SK-N-SH treated with all-trans-retinoic acid at 6 μM for 48 hours (cell line): ENCODE measurements around the gene ACTG2.

ENCODE experiments used
- ATAC-seq: fragments of 200-7000 bp; cut with Tn5 transposase; 3 replicates; pipeline ENCODE4 v1.9.1; 2020; ENCODE audit warnings: mild to moderate bottlenecking, moderate library complexity
- ARNTL ChIP-seq: fragments of 450-650 bp; formaldehyde crosslinking; IDR thresholded peaks from 2 replicates; pipeline ENCODE4 v1.5.0; 2020; ENCODE audit warnings: low read depth, mild to moderate bottlenecking, moderate library complexity, borderline replicate concordance
- BACH2 ChIP-seq: fragments of 250-450 bp; sonication (Bioruptor Pico); IDR thresholded peaks from 2 replicates; pipeline ENCODE4 v1.9.0; 2021; ENCODE audit warnings: mild to moderate bottlenecking, borderline replicate concordance
- CSDC2 ChIP-seq: fragments of 250-450 bp; sonication (Bioruptor Pico); IDR thresholded peaks from 2 replicates; pipeline ENCODE4 v1.5.0; 2020; ENCODE audit warnings: mild to moderate bottlenecking, moderate library complexity
- ESRRG ChIP-seq: fragments of 250-450 bp; sonication (Bioruptor Pico); IDR thresholded peaks from 2 replicates; pipeline ENCODE4 v1.6.1; 2021; ENCODE audit warnings: mild to moderate bottlenecking
- ISL1 ChIP-seq: fragments of 250-450 bp; sonication (Bioruptor Pico); IDR thresholded peaks from 2 replicates; pipeline ENCODE4 v2.1.2; 2022; ENCODE audit warnings: mild to moderate bottlenecking, moderate library complexity
- OSR1 ChIP-seq: fragments of 250-450 bp; sonication (Bioruptor Pico); IDR thresholded peaks from 2 replicates; pipeline ENCODE4 v1.8.0; 2022; ENCODE audit warnings: moderate library complexity, mild to moderate bottlenecking, inconsistent platforms
- PPARA ChIP-seq: fragments of 250-450 bp; sonication (Bioruptor Pico); IDR thresholded peaks from 2 replicates; pipeline ENCODE4 v1.5.0; 2020; ENCODE audit warnings: mild to moderate bottlenecking, borderline replicate concordance
- RARB ChIP-seq: fragments of 250-450 bp; sonication (Bioruptor Pico); IDR thresholded peaks from 2 replicates; pipeline ENCODE4 v1.8.0; 2021; ENCODE audit warnings: mild to moderate bottlenecking, moderate library complexity
- SNAI2 ChIP-seq: fragments of 250-450 bp; sonication (Bioruptor Pico); IDR thresholded peaks from 2 replicates; pipeline ENCODE4 v1.5.0; 2020; ENCODE audit warnings: mild to moderate bottlenecking, moderate library complexity
- TCF4 ChIP-seq: fragments of 250-450 bp; sonication (Bioruptor Pico); IDR thresholded peaks from 2 replicates; pipeline ENCODE4 v1.8.0; 2021; ENCODE audit warnings: mild to moderate bottlenecking, moderate library complexity, borderline replicate concordance
- TOX ChIP-seq: fragments of 250-450 bp; sonication (Bioruptor Pico); IDR thresholded peaks from 2 replicates; pipeline ENCODE4 v1.8.0; 2021; ENCODE audit warnings: mild to moderate bottlenecking, moderate library complexity, borderline replicate concordance
- ZC3H10 ChIP-seq: fragments of 250-450 bp; sonication (Bioruptor Pico); IDR thresholded peaks from 2 replicates; pipeline ENCODE4 v1.5.1; 2021; ENCODE audit warnings: mild to moderate bottlenecking, moderate library complexity
- ZFP30 ChIP-seq: fragments of 450-650 bp; formaldehyde crosslinking; IDR thresholded peaks from 2 replicates; pipeline ENCODE4 v1.5.0; 2022; ENCODE audit warnings: mild to moderate bottlenecking, moderate library complexity
- ZNF565 ChIP-seq: fragments of 450-650 bp; formaldehyde crosslinking; conservative IDR thresholded peaks from 2 replicates; pipeline ENCODE4 v1.5.0; 2020; ENCODE audit warnings: low read depth, mild to moderate bottlenecking, moderate library complexity
- ZNF70 ChIP-seq: fragments of 450-650 bp; formaldehyde crosslinking; IDR thresholded peaks from 2 replicates; pipeline ENCODE4 v1.5.0; 2020; ENCODE audit warnings: mild to moderate bottlenecking, moderate library complexity
- ZNF8 ChIP-seq: fragments of 450-650 bp; formaldehyde crosslinking; IDR thresholded peaks from 2 replicates; pipeline ENCODE4 v1.5.0; 2020; ENCODE audit warnings: mild to moderate bottlenecking, moderate library complexity
- TF ChIP-seq, protein P1 (sequence below): fragments of 250-450 bp; sonication (Bioruptor Pico); IDR thresholded peaks from 2 replicates; pipeline ENCODE4 v1.5.1; 2021; ENCODE audit warnings: mild to moderate bottlenecking, moderate library complexity
- TF ChIP-seq, protein P2 (sequence below): fragments of 250-450 bp; sonication (Bioruptor Pico); IDR thresholded peaks from 2 replicates; pipeline ENCODE4 v1.5.1; 2020; ENCODE audit warnings: low read depth, mild to moderate bottlenecking, moderate library complexity
- TF ChIP-seq, protein P3 (sequence below): fragments of 250-450 bp; sonication (Bioruptor Pico); IDR thresholded peaks from 2 replicates; pipeline ENCODE4 v1.8.0; 2020; ENCODE audit warnings: mild to moderate bottlenecking, moderate library complexity, borderline replicate concordance
- TF ChIP-seq, protein P4 (sequence below): fragments of 250-450 bp; sonication (Bioruptor Pico); IDR thresholded peaks from 2 replicates; pipeline ENCODE4 v1.8.0; 2021; ENCODE audit warnings: low read depth, mild to moderate bottlenecking, moderate library complexity, borderline replicate concordance

The ACTG2 gene

DNA sequence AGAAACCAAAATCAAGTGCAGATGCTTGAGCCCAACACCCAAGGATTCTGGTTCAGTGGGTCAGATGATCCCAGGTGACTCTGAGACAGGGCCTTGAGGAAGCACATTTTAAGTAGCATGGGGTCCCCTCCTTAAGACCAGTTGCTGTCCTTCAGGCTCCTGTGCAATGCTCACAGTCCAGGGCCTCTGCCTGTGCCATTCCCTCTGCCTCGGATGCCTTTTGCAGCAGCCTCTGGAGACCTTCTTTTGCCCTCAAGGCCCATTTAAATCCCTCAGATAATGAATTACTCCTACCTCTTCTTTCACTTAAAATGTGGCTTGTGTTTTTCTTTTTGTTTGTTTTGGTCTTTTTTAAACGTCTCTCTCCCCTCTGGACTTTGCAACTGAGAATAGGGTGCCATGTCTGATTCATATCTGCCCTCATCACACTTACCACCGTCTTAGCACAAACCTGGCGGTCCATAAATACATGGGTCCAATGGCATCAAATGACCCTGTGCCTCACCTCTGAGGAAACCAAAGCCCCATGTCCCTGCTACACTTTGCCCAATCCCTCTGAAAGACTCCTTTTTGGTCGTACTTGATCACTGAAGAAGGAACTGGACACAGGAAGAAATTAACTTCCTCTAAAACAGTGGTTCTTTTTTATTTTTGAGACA is 14.2 kb downstream of the ACTG2 start:
- ATAC-seq = no peak
- no peak for TF ChIP-seq ZNF565 (CRISPR knock-in tag)
- no peak for TF ChIP-seq PPARA (CRISPR knock-in tag)

DNA sequence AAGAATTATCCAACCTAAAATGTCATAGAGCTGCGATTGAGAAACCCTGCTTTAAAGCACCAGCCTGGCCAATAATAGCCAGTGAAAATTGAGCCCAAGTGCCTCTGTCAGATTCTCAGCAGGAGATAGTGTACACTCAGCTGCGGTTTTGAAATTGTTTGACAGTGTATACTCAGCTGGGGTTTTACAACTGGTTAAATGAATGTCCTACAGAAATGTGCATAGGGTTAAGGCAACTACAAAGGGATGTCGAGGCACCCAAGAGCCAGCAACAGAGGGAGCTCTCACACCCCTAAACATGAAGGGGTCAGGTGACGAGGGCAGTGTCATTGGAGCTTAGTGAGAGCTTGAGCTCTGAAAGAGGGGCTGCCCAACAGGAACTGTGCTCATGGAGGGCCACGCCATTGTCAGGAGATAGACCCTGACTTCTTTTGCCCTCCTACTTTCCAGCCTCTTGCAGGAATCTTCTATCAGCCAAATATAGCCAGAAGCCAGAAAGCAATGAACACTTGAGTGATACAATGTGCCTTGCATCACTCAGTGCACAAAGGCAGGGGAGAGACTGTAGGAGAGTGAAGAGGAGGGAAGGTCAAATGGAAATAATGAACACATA is 15.1 kb downstream of the ACTG2 start:
- TF ChIP-seq ESRRG (CRISPR knock-in tag) (no peak), PPARA (CRISPR knock-in tag) (no peak), ZNF565 (CRISPR knock-in tag) (no peak), ZC3H10 (CRISPR knock-in tag) (no peak), OSR1 (CRISPR knock-in tag) (no peak), TCF4 (no peak), TOX (CRISPR knock-in tag) (no peak), ARNTL (CRISPR knock-in tag) (no peak)
- TF ChIP-seq, protein P1, sequence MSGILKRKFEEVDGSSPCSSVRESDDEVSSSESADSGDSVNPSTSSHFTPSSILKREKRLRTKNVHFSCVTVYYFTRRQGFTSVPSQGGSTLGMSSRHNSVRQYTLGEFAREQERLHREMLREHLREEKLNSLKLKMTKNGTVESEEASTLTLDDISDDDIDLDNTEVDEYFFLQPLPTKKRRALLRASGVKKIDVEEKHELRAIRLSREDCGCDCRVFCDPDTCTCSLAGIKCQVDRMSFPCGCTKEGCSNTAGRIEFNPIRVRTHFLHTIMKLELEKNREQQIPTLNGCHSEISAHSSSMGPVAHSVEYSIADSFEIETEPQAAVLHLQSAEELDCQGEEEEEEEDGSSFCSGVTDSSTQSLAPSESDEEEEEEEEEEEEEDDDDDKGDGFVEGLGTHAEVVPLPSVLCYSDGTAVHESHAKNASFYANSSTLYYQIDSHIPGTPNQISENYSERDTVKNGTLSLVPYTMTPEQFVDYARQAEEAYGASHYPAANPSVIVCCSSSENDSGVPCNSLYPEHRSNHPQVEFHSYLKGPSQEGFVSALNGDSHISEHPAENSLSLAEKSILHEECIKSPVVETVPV (CRISPR knock-in tag) = no peak
- TF ChIP-seq, protein P2, sequence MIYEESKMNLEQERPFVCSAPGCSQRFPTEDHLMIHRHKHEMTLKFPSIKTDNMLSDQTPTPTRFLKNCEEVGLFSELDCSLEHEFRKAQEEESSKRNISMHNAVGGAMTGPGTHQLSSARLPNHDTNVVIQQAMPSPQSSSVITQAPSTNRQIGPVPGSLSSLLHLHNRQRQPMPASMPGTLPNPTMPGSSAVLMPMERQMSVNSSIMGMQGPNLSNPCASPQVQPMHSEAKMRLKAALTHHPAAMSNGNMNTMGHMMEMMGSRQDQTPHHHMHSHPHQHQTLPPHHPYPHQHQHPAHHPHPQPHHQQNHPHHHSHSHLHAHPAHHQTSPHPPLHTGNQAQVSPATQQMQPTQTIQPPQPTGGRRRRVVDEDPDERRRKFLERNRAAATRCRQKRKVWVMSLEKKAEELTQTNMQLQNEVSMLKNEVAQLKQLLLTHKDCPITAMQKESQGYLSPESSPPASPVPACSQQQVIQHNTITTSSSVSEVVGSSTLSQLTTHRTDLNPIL (CRISPR knock-in tag) = no peak
- TF ChIP-seq, protein P3, sequence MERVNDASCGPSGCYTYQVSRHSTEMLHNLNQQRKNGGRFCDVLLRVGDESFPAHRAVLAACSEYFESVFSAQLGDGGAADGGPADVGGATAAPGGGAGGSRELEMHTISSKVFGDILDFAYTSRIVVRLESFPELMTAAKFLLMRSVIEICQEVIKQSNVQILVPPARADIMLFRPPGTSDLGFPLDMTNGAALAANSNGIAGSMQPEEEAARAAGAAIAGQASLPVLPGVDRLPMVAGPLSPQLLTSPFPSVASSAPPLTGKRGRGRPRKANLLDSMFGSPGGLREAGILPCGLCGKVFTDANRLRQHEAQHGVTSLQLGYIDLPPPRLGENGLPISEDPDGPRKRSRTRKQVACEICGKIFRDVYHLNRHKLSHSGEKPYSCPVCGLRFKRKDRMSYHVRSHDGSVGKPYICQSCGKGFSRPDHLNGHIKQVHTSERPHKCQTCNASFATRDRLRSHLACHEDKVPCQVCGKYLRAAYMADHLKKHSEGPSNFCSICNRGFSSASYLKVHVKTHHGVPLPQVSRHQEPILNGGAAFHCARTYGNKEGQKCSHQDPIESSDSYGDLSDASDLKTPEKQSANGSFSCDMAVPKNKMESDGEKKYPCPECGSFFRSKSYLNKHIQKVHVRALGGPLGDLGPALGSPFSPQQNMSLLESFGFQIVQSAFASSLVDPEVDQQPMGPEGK (CRISPR knock-in tag) = no peak
- peak; percentile 66 for ATAC-seq

DNA sequence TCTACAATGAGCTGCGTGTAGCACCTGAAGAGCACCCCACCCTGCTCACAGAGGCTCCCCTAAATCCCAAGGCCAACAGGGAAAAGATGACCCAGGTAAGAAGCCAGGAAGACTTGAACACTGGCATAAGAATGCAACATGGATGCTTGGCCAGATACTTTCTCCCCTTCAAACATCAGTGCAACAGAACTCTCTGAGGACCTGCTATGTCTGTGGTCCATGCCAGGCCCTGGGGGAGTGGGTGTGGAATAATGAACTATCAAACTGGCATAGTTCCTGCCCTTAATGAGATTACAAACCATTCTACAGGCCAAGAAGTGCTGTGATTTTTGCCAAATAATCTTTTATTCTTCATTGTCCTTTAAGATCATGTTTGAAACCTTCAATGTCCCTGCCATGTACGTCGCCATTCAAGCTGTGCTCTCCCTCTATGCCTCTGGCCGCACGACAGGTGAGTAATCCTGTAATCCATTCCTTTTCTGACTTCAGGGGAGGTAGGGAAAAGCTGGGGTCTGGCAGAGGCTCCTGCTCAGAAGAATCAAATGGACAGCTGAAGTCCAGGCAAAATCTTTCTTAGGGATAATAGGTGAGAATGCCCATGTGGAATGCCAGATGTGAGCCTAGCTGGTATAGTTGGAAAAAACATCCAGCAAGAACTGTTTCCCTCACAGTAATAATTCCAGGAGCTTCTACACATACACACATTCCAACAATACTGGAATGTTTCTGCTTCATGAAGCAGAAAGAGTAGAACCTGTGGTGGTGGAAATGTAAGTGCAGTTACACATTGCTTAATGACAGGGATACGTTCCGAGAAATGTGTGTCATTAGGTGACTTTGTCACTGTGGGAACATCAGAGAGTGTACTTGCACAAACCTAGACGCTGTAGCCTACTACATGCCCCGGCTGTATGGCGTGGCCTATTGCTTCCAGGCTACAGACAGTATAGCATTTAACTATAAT is 16.2 kb downstream of the ACTG2 start:
- ATAC-seq = no peak
- TF ChIP-seq TOX (CRISPR knock-in tag) = no peak
- no peak for TF ChIP-seq OSR1 (CRISPR knock-in tag)
- TF ChIP-seq RARB (CRISPR knock-in tag) = no peak
- TF ChIP-seq ARNTL (CRISPR knock-in tag) = no peak
- TF ChIP-seq ZNF565 (CRISPR knock-in tag) = no peak
- TF ChIP-seq ZNF8 (CRISPR knock-in tag) = no peak
- TF ChIP-seq, protein P3 (CRISPR knock-in tag) = no peak
- TF ChIP-seq ZNF70 (CRISPR knock-in tag) = no peak
- no peak for TF ChIP-seq ZFP30 (CRISPR knock-in tag)
- no peak for TF ChIP-seq PPARA (CRISPR knock-in tag)
- no peak for TF ChIP-seq SNAI2 (CRISPR knock-in tag)
- no peak for TF ChIP-seq ZC3H10 (CRISPR knock-in tag)
- TF ChIP-seq BACH2 (CRISPR knock-in tag) = no peak
- TF ChIP-seq, protein P1 (CRISPR knock-in tag) = no peak
- TF ChIP-seq ISL1 (CRISPR knock-in tag) = no peak
- no peak for TF ChIP-seq ESRRG (CRISPR knock-in tag)
- TF ChIP-seq CSDC2 (CRISPR knock-in tag) = no peak
- TF ChIP-seq TCF4 = no peak
- TF ChIP-seq, protein P2 (CRISPR knock-in tag) = no peak
- TF ChIP-seq, protein P4, sequence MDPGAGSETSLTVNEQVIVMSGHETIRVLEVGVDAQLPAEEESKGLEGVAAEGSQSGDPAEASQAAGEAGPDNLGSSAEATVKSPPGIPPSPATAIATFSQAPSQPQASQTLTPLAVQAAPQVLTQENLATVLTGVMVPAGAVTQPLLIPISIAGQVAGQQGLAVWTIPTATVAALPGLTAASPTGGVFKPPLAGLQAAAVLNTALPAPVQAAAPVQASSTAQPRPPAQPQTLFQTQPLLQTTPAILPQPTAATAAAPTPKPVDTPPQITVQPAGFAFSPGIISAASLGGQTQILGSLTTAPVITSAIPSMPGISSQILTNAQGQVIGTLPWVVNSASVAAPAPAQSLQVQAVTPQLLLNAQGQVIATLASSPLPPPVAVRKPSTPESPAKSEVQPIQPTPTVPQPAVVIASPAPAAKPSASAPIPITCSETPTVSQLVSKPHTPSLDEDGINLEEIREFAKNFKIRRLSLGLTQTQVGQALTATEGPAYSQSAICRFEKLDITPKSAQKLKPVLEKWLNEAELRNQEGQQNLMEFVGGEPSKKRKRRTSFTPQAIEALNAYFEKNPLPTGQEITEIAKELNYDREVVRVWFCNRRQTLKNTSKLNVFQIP (CRISPR knock-in tag) = no peak
